K562 (cell line): Measurements from ENCODE around the gene ZNF587. TPM values are rescaled to one million over a fixed set of nuclear protein-coding genes. Genes with fewer than 3 reads are reported as not detected.
A peak's percentile ranks its signal among the peaks of the same experiment; 100 is the strongest.

Experiments used
- ARHGAP35 ChIP-seq: fragments of 450-650 bp; IDR thresholded peaks from 2 replicates; pipeline ENCODE4 v1.6.1; 2018; ENCODE audit not compliant: partially characterized antibody
- EGR1 ChIP-seq: fragments of 450-650 bp; conservative IDR thresholded peaks from 2 replicates; pipeline ENCODE4 v1.6.1; 2017; ENCODE audit warnings: mild to moderate bottlenecking
- ESRRA ChIP-seq: fragments of 450-650 bp; IDR thresholded peaks from 2 replicates; pipeline ENCODE4 v1.6.1; 2014; ENCODE audit warnings: low read depth, mild to moderate bottlenecking, moderate library complexity, borderline replicate concordance
- ESRRB ChIP-seq: fragments of 250-450 bp; sonication (Bioruptor Pico); IDR thresholded peaks from 2 replicates; pipeline ENCODE4 v1.5.0; 2020; ENCODE audit warnings: mild to moderate bottlenecking, moderate library complexity, borderline replicate concordance
- HEY1 ChIP-seq: fragments of 250-450 bp; sonication (Bioruptor Pico); IDR thresholded peaks from 2 replicates; pipeline ENCODE4 v1.5.0; 2020; ENCODE audit warnings: mild to moderate bottlenecking, moderate library complexity, borderline replicate concordance
- HNRNPK ChIP-seq: fragments of 200-400 bp; formaldehyde crosslinking; IDR thresholded peaks from one replicate; pipeline ENCODE4 v1.6.1; 2018; ENCODE audit warnings: mild to moderate bottlenecking, low read depth, low read length; ENCODE audit not compliant: poor library complexity, severe bottlenecking
- MAFF ChIP-seq: IDR thresholded peaks from 2 replicates; pipeline ENCODE4 v1.6.1; 2012; ENCODE audit warnings: low read length, improper control_type of control experiment
- NCOA1 ChIP-seq: fragments of 450-650 bp; IDR thresholded peaks from 2 replicates; pipeline ENCODE4 v1.6.1; 2016; ENCODE audit warnings: low read depth
- NR2C1 ChIP-seq, 2 experiments: fragments of 450-650 bp; IDR thresholded peaks; 2 replicates each; pipeline ENCODE4 v1.6.1; 2017; ENCODE audit warnings: mild to moderate bottlenecking in 2 of 2, antibody characterized with exemption in 1 of 2, inconsistent platforms in 1 of 2, missing compliant biosample characterization in 1 of 2, missing genetic modification characterization in 1 of 2
- NR2F6 ChIP-seq: fragments of 450-650 bp; formaldehyde crosslinking; IDR thresholded peaks from 2 replicates; pipeline ENCODE4 v1.4.0; 2020; ENCODE audit warnings: mild to moderate bottlenecking
- POLR2A ChIP-seq: fragments of 450-650 bp; conservative IDR thresholded peaks from 2 replicates; pipeline ENCODE4 v1.6.1; 2016
- POLR3A ChIP-seq: IDR thresholded peaks from 2 replicates; pipeline ENCODE4 v1.6.1; 2011; ENCODE audit warnings: borderline replicate concordance, mild to moderate bottlenecking, moderate library complexity; ENCODE audit not compliant: insufficient read length, insufficient read depth; ENCODE audit errors: extremely low read depth
- RBM14 ChIP-seq: fragments of 200-400 bp; formaldehyde crosslinking; IDR thresholded peaks from 2 replicates; pipeline ENCODE4 v1.6.1; 2018; ENCODE audit warnings: low read depth, mild to moderate bottlenecking, low read length, moderate library complexity, borderline replicate concordance; ENCODE audit not compliant: insufficient read depth
- RCOR1 ChIP-seq, 2 experiments: IDR thresholded peaks; 2 replicates each; pipeline ENCODE4 v1.6.1; 2012; ENCODE audit warnings: low read depth in 2 of 2, low read length in 2 of 2, borderline replicate concordance in 1 of 2, improper control_type of control experiment in 1 of 2
- SMC3 ChIP-seq: conservative IDR thresholded peaks from 2 replicates; pipeline ENCODE4 v1.6.1; 2011; ENCODE audit warnings: low read depth, low read length, improper control_type of control experiment; ENCODE audit not compliant: insufficient read depth
- TGIF2 ChIP-seq: sonication (generic); formaldehyde crosslinking; IDR thresholded peaks from 2 replicates; pipeline ENCODE4 v1.8.1; 2022; ENCODE audit warnings: mild to moderate bottlenecking, missing genetic modification reagents, moderate library complexity
- TRIM25 ChIP-seq: fragments of 450-650 bp; IDR thresholded peaks from 2 replicates; pipeline ENCODE4 v1.7.0; 2016; ENCODE audit warnings: borderline replicate concordance
- YY1 ChIP-seq, 3 experiments: IDR thresholded peaks; 2 replicates each; pipeline ENCODE4 v1.6.1; 2011; ENCODE audit warnings: low read length in 2 of 3, mild to moderate bottlenecking in 2 of 3, moderate library complexity in 2 of 3, borderline replicate concordance in 1 of 3, control low read depth in 1 of 3, low read depth in 1 of 3; ENCODE audit not compliant: insufficient read depth in 3 of 3, insufficient replicate concordance in 2 of 3, control insufficient read depth in 1 of 3, insufficient read length in 1 of 3; ENCODE audit errors: extremely low read depth in 1 of 3
- ZNF174 ChIP-seq: fragments of 250-450 bp; sonication (Bioruptor Pico); IDR thresholded peaks from 2 replicates; pipeline ENCODE4 v1.4.0; 2020; ENCODE audit warnings: mild to moderate bottlenecking
- ZNF239 ChIP-seq: fragments of 250-450 bp; sonication (Bioruptor Pico); IDR thresholded peaks from 2 replicates; pipeline ENCODE4 v1.4.0; 2020; ENCODE audit warnings: mild to moderate bottlenecking
- ZNF282 ChIP-seq: sonication (generic); formaldehyde crosslinking; IDR thresholded peaks from 2 replicates; pipeline ENCODE4 v1.8.1; 2023; ENCODE audit warnings: missing genetic modification reagents
- ZNF512 ChIP-seq: IDR thresholded peaks from 2 replicates; pipeline ENCODE4 v1.6.1; 2016; ENCODE audit warnings: missing genetic modification characterization, missing compliant biosample characterization
- ZNF655 ChIP-seq: fragments of 250-450 bp; sonication (Bioruptor Pico); IDR thresholded peaks from 2 replicates; pipeline ENCODE4 v1.5.0; 2021
- polyA plus RNA-seq, 8 experiments: library from polyadenylated mRNA; depleted of rRNA in 4 of 8; stranded (reverse) in 5 of 8; unstranded in 3 of 8; fragments of >200 nt; fragmentation: Nextera tagmentation in 2 of 8; fragmentation: Illumina TruSeq in 1 of 8; extraction: Ambion mirVana in 2 of 8; extraction: Trizol in 1 of 8; gene quantifications; 2 replicates each; pipeline versions ENCODE4 v1.2.1 to v1.2.3, GENCODE V29; 2011 to 2014; ENCODE audit warnings: inconsistent platforms in 1 of 8, missing spikeins in 1 of 8
- total RNA-seq, 7 experiments: library from RNA; depleted of rRNA in 6 of 7; stranded (reverse); fragments of >200 nt in 6 of 7; fragmentation: Illumina TruSeq in 2 of 7; extraction: Trizol in 2 of 7; gene quantifications; 2 replicates each; pipeline versions ENCODE4 v1.2.1 to v1.2.3, GENCODE V29; 2011 to 2021; ENCODE audit warnings: low replicate concordance in 1 of 7

Gene ZNF587
- total and polyA plus RNA-seq, 9 of the 15 experiments (the other 6 are each of a cell fraction or from before 2014, with no cell fraction given) = 3.2 to 42.0 (median 24.9) TPM

GRCh38 chr19:57830071-57830602, 19.5 kb upstream of the ZNF587 start, which contains the start of gene ZNF587B (continued):
- TF ChIP-seq SMC3 (no peak), NR2F6 (CRISPR knock-in tag) (no peak), NR2C1 (IDR thresholded peaks at IDR 0.05) (no peak), NR2C1 (tag; IDR thresholded peaks at IDR 0.05) (0 out of 2 replicates have a peak, but pooled peaks have one; percentile 18), ZNF174 (CRISPR knock-in tag) (no peak), ZNF282 (CRISPR knock-in tag) (no peak), EGR1 (no peak), MAFF (no peak), HEY1 (CRISPR knock-in tag) (no peak), ARHGAP35 (no peak), POLR2A (no peak), POLR3A (no peak), NCOA1 (no peak), YY1 (IDR thresholded peaks at IDR 0.05; ENCODE audit: borderline replicate concordance in 1 of 3, control insufficient read depth in 1 of 3, extremely low read depth in 1 of 3, insufficient read depth in 3 of 3, insufficient read length in 1 of 3, insufficient replicate concordance in 2 of 3, low read depth in 1 of 3, low read length in 2 of 3) (peak in 2 of 3 experiments; percentile 59 to 81), RBM14 (no peak), HNRNPK (no peak), ZNF239 (CRISPR knock-in tag) (no peak), TRIM25 (no peak), RCOR1 (IDR thresholded peaks at IDR 0.05; ENCODE audit: borderline replicate concordance in 1 of 2, low read depth in 2 of 2, low read length in 2 of 2) (no peak), TGIF2 (CRISPR knock-in tag) (no peak), ZNF655 (CRISPR knock-in tag) (no peak), ESRRA (no peak), ESRRB (CRISPR knock-in tag) (no peak), ZNF512 (tag) (no peak)
